Measurements from ENCODE around the gene CERK. TPM values are rescaled to one million over a fixed set of nuclear protein-coding genes. Genes with fewer than 3 reads are reported as not detected.
"Not testable (repeated sequence)": the region's sequence is repeated elsewhere in the genome, so short reads cannot be mapped to it uniquely, and the experiment has no call there.

The CERK gene
- total and polyA plus RNA-seq, 7 experiments from 2014 or later, result 40.4 to 138 (median 67.5) TPM

GRCh38 chr22:46636221-46637002 is 101.6 kb downstream of the CERK start:
- H3K4me3 ChIP-seq (ENCODE audit: low read length), result no peak overlapping the region
- Mint-ChIP-seq H3K4me1 (peaks cover 0 to 7% (median 5%) of the 10 kb centered on the region in 7 donors), H3K4me3 (no peak overlapping the region), H3K27me3 (no peaks in the 10 kb centered on the region), H3K27ac (no peak overlapping the region), H3K36me3 (peaks cover 0 to 5% (median under 1%) of the 10 kb centered on the region in 5 donors), H3K9me3 (no peaks in the 10 kb centered on the region)
- H3K27me3 ChIP-seq (ENCODE audit: control insufficient read depth in 2 of 2, insufficient read depth in 2 of 2, low read length in 2 of 2), result no peaks in the 10 kb centered on the region
- intact Hi-C loops (cut with micrococcal nuclease), result loop anchor here in 1 of 2 donors (2.0 kb wide), 1 partner anchor 74 kb away; no protein-coding TSS in a partner anchor
- H3K27ac ChIP-seq (ENCODE audit: low read depth, low read length), result no peak overlapping the region
- no peaks in the 10 kb centered on the region for H3K4me1 ChIP-seq (ENCODE audit: control insufficient read depth in 2 of 2, insufficient read depth in 2 of 2, low read length in 2 of 2)
- ChIA-PET CTCF (interaction anchor here (1.4 kb wide), 1 partner anchor 73 kb away, joined by 3 read pairs; no protein-coding TSS in a partner anchor), POLR2A (no interaction called here)
- no peaks in the 10 kb centered on the region for H3K36me3 ChIP-seq (ENCODE audit: control insufficient read depth in 2 of 3, insufficient read depth in 3 of 3, low read length in 3 of 3)
- DNase-seq (no peak), ATAC-seq (no peak)
- H3K9me3 ChIP-seq (ENCODE audit: control insufficient read depth in 2 of 3, low read length in 3 of 3), result no peaks in the 10 kb centered on the region

GRCh38 chr22:46635756-46636155 is 102.3 kb downstream of the CERK start:
- ChIA-PET CTCF (interaction anchor here (1.4 kb wide), 1 partner anchor 72 kb away, joined by 3 read pairs; no protein-coding TSS in a partner anchor), POLR2A (no interaction called here)
- Mint-ChIP-seq H3K4me1 (peaks cover 0 to 7% (median 5%) of the 10 kb centered on the region in 7 donors), H3K4me3 (no peak overlapping the region), H3K36me3 (peaks cover 0 to 7% (median 0%) of the 10 kb centered on the region in 5 donors), H3K27me3 (no peaks in the 10 kb centered on the region), H3K27ac (no peak overlapping the region), H3K9me3 (no peaks in the 10 kb centered on the region)
- H3K4me3 ChIP-seq (ENCODE audit: low read length), result no peak overlapping the region
- peaks cover 0 to 4% (median 0%) of the 10 kb centered on the region in 3 experiments for H3K36me3 ChIP-seq (ENCODE audit: control insufficient read depth in 2 of 3, insufficient read depth in 3 of 3, low read length in 3 of 3)
- no peaks in the 10 kb centered on the region for H3K9me3 ChIP-seq (ENCODE audit: control insufficient read depth in 2 of 3, low read length in 3 of 3)
- intact Hi-C loops (cut with micrococcal nuclease), result loop anchor here in 1 of 2 donors (2.0 kb wide), 1 partner anchor 73 kb away; no protein-coding TSS in a partner anchor
- ATAC-seq (no peak), DNase-seq (no peak)
- no peaks in the 10 kb centered on the region for H3K4me1 ChIP-seq (ENCODE audit: control insufficient read depth in 2 of 2, insufficient read depth in 2 of 2, low read length in 2 of 2)
- no peaks in the 10 kb centered on the region for H3K27me3 ChIP-seq (ENCODE audit: control insufficient read depth in 2 of 2, insufficient read depth in 2 of 2, low read length in 2 of 2)
- no peak overlapping the region for H3K27ac ChIP-seq (ENCODE audit: low read depth, low read length)

- H3K4me1 ChIP-seq (ENCODE audit: control insufficient read depth in 2 of 2, insufficient read depth in 2 of 2, low read length in 2 of 2); H3K27ac ChIP-seq (ENCODE audit: low read depth, low read length); H3K4me1 Mint-ChIP-seq; H3K9me3 ChIP-seq (ENCODE audit: control insufficient read depth in 2 of 3, low read length in 3 of 3); H3K36me3 ChIP-seq (ENCODE audit: control insufficient read depth in 2 of 3, insufficient read depth in 3 of 3, low read length in 3 of 3); H3K36me3 Mint-ChIP-seq; H3K27ac Mint-ChIP-seq; POLR2A ChIA-PET; H3K4me3 ChIP-seq (ENCODE audit: low read length); intact Hi-C loops (cut with micrococcal nuclease); H3K27me3 Mint-ChIP-seq; H3K9me3 Mint-ChIP-seq; DNase-seq; ATAC-seq; H3K27me3 ChIP-seq (ENCODE audit: control insufficient read depth in 2 of 2, insufficient read depth in 2 of 2, low read length in 2 of 2); H3K4me3 Mint-ChIP-seq: not testable (repeated sequence)
- CTCF ChIA-PET, result interaction anchor here (1.4 kb wide), 1 partner anchor 72 kb away, joined by 3 read pairs; no protein-coding TSS in a partner anchor
Observed at GRCh38 chr22:46634973-46635685, 102.9 kb downstream of the CERK start.

Other genes starting within 250 kb of the CERK start
- 1 to 10 TPM in 2 of 5 experiments, under 1 TPM in 3; 0.36 to 4.7 (median 0.97) TPM for gene CELSR1, start 200.6 kb downstream of the CERK start, total RNA-seq
- 1 to 10 TPM in 1 of 2 donors, under 1 TPM in 1; 0.45 to 1.1 TPM for gene CELSR1, start 200.6 kb downstream of the CERK start, polyA plus RNA-seq
- gene GRAMD4, start 117.9 kb downstream of the CERK start, total RNA-seq, result 10 to 100 TPM; 13.9 to 48.5 (median 15.6) TPM
- gene GRAMD4, start 117.9 kb downstream of the CERK start, polyA plus RNA-seq, result 1 to 10 TPM; 2.1 to 2.8 TPM
- 10 to 100 TPM; 37.5 to 50.1 (median 43.4) TPM for gene TBC1D22A, start 24.4 kb upstream of the CERK start, total RNA-seq
- gene TBC1D22A, start 24.4 kb upstream of the CERK start, polyA plus RNA-seq, result 10 to 100 TPM; 18.6 to 25.3 TPM

Data from naive thymus-derived CD4-positive, alpha-beta T cell (primary cell).